ENCODE measurements around the gene LIMK1.

LIMK1 gene

GRCh38 chr7:74099031-74099430 lies 15.4 kb downstream of the LIMK1 start:
- no peak overlapping the region for H3K4me3 ChIP-seq (ENCODE audit: insufficient read depth, low read length, poor library complexity, severe bottlenecking)
- H3K27me3 ChIP-seq (ENCODE audit: low read length), result no peaks in the 10 kb centered on the region
- no peak overlapping the region for H3K9ac ChIP-seq (ENCODE audit: low read length)
- no peak overlapping the region for H3K4me2 ChIP-seq (ENCODE audit: low read depth, low read length, poor library complexity, severe bottlenecking)
- H2AFZ ChIP-seq (ENCODE audit: low read depth, low read length, severe bottlenecking), result no peak overlapping the region
- peak overlapping the region; percentile 94; the same call in 1 of the 2 replicates for H3K27ac ChIP-seq (ENCODE audit: low read depth, low read length)
- no peaks in the 10 kb centered on the region for H3K9me3 ChIP-seq (ENCODE audit: insufficient read depth, low read length)
- H3K36me3 ChIP-seq (ENCODE audit: low read length), result no peaks in the 10 kb centered on the region
- no peak for TF ChIP-seq EZH2phosphoT487 (conservative IDR thresholded peaks at IDR 0.05; ENCODE audit: low read length)
- TF ChIP-seq, protein P1, sequence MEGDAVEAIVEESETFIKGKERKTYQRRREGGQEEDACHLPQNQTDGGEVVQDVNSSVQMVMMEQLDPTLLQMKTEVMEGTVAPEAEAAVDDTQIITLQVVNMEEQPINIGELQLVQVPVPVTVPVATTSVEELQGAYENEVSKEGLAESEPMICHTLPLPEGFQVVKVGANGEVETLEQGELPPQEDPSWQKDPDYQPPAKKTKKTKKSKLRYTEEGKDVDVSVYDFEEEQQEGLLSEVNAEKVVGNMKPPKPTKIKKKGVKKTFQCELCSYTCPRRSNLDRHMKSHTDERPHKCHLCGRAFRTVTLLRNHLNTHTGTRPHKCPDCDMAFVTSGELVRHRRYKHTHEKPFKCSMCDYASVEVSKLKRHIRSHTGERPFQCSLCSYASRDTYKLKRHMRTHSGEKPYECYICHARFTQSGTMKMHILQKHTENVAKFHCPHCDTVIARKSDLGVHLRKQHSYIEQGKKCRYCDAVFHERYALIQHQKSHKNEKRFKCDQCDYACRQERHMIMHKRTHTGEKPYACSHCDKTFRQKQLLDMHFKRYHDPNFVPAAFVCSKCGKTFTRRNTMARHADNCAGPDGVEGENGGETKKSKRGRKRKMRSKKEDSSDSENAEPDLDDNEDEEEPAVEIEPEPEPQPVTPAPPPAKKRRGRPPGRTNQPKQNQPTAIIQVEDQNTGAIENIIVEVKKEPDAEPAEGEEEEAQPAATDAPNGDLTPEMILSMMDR (IDR thresholded peaks at IDR 0.05; ENCODE audit: insufficient read depth, low read length, poor library complexity, severe bottlenecking), result no peak
- peaks cover 29% of the 10 kb centered on the region for H3F3A ChIP-seq (ENCODE audit: insufficient read depth)
- no peaks in the 10 kb centered on the region for H3K79me2 ChIP-seq (ENCODE audit: insufficient read depth, low read length)
- H3K9me2 ChIP-seq (replicated peaks; ENCODE audit: insufficient read depth, low read length), result no peaks in the 10 kb centered on the region
- H4K20me1 ChIP-seq (ENCODE audit: low read depth, low read length), result no peaks in the 10 kb centered on the region

GRCh38 chr7:74101061-74101681 lies 17.6 kb downstream of the LIMK1 start:
- Histone ChIP-seq H3F3A (ENCODE audit: insufficient read depth) (peaks cover 29% of the 10 kb centered on the region), H3K9ac (ENCODE audit: low read length) (peak overlapping the region; percentile 33; the same call in 1 of the 2 replicates), H4K20me1 (ENCODE audit: low read depth, low read length) (no peaks in the 10 kb centered on the region), H3K4me2 (ENCODE audit: low read depth, low read length, poor library complexity, severe bottlenecking) (peak overlapping the region; percentile 62), H3K27ac (ENCODE audit: low read depth, low read length) (peak overlapping the region; percentile 94), H3K27me3 (ENCODE audit: low read length) (no peaks in the 10 kb centered on the region), H3K4me3 (ENCODE audit: insufficient read depth, low read length, poor library complexity, severe bottlenecking) (no peak overlapping the region), H3K9me3 (ENCODE audit: insufficient read depth, low read length) (no peaks in the 10 kb centered on the region), H3K9me2 (replicated peaks; ENCODE audit: insufficient read depth, low read length) (no peaks in the 10 kb centered on the region), H3K36me3 (ENCODE audit: low read length) (no peaks in the 10 kb centered on the region), H2AFZ (ENCODE audit: low read depth, low read length, severe bottlenecking) (no peak overlapping the region), H3K79me2 (ENCODE audit: insufficient read depth, low read length) (no peaks in the 10 kb centered on the region)
- no peak for TF ChIP-seq EZH2phosphoT487 (conservative IDR thresholded peaks at IDR 0.05; ENCODE audit: low read length)

- no peaks in the 10 kb centered on the region for H4K20me1 ChIP-seq (ENCODE audit: low read depth, low read length)
- no peak overlapping the region for H3K4me2 ChIP-seq (ENCODE audit: low read depth, low read length, poor library complexity, severe bottlenecking)
- no peaks in the 10 kb centered on the region for H3K9me3 ChIP-seq (ENCODE audit: insufficient read depth, low read length)
- no peaks in the 10 kb centered on the region for H3K36me3 ChIP-seq (ENCODE audit: low read length)
- no peak overlapping the region for H2AFZ ChIP-seq (ENCODE audit: low read depth, low read length, severe bottlenecking)
- H3K4me3 ChIP-seq (ENCODE audit: insufficient read depth, low read length, poor library complexity, severe bottlenecking), result no peak overlapping the region
- no peaks in the 10 kb centered on the region for H3K27me3 ChIP-seq (ENCODE audit: low read length)
- H3K9ac ChIP-seq (ENCODE audit: low read length), result no peak overlapping the region
- peaks cover 29% of the 10 kb centered on the region for H3F3A ChIP-seq (ENCODE audit: insufficient read depth)
- no peaks in the 10 kb centered on the region for H3K79me2 ChIP-seq (ENCODE audit: insufficient read depth, low read length)
- no peak overlapping the region for H3K27ac ChIP-seq (ENCODE audit: low read depth, low read length)
- TF ChIP-seq, protein P1 (IDR thresholded peaks at IDR 0.05; ENCODE audit: insufficient read depth, low read length, poor library complexity, severe bottlenecking), result no peak
- no peak for TF ChIP-seq EZH2phosphoT487 (conservative IDR thresholded peaks at IDR 0.05; ENCODE audit: low read length)
- no peaks in the 10 kb centered on the region for H3K9me2 ChIP-seq (replicated peaks; ENCODE audit: insufficient read depth, low read length)
These were observed 19.7 kb downstream of the LIMK1 start for GRCh38 chr7:74103219-74103772.

DNA sequence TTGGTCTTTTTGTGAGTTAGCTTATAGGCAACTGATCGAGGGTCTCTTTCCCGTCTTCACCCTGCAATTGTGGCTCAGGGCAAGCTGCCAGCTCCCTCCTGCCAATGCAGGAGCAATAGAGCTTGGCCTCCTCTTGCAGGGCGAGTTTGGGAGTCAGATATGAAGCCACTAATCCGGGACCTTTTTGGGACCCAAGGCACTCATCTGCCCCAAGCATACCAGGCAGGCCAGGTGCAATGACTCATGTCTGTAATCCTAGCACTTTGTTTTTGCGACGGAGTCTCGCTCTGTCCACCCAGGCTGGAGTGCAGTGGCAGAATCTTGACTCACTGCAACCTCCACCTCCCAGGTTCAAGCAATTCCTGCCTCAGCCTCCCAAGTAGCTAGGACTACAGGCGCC lies 21.1 kb downstream of the LIMK1 start:
- Histone ChIP-seq H3K36me3 (ENCODE audit: low read length) (no peaks in the 10 kb centered on the region; the same call in 1 of the 2 replicates), H3K4me2 (ENCODE audit: low read depth, low read length, poor library complexity, severe bottlenecking) (no peak overlapping the region), H3K9ac (ENCODE audit: low read length) (no peak overlapping the region), H3K27ac (ENCODE audit: low read depth, low read length) (no peak overlapping the region), H3K9me3 (ENCODE audit: insufficient read depth, low read length) (no peaks in the 10 kb centered on the region), H3K27me3 (ENCODE audit: low read length) (no peaks in the 10 kb centered on the region), H3K79me2 (ENCODE audit: insufficient read depth, low read length) (no peaks in the 10 kb centered on the region), H2AFZ (ENCODE audit: low read depth, low read length, severe bottlenecking) (no peak overlapping the region), H3F3A (ENCODE audit: insufficient read depth) (peaks cover 26% of the 10 kb centered on the region), H3K4me3 (ENCODE audit: insufficient read depth, low read length, poor library complexity, severe bottlenecking) (no peak overlapping the region), H4K20me1 (ENCODE audit: low read depth, low read length) (no peaks in the 10 kb centered on the region), H3K9me2 (replicated peaks; ENCODE audit: insufficient read depth, low read length) (no peaks in the 10 kb centered on the region)
- TF ChIP-seq EZH2phosphoT487 (conservative IDR thresholded peaks at IDR 0.05; ENCODE audit: low read length), result no peak
- TF ChIP-seq, protein P1 (IDR thresholded peaks at IDR 0.05; ENCODE audit: insufficient read depth, low read length, poor library complexity, severe bottlenecking), result no peak
